Right ventricle myocardium inferior (tissue), 1 donor: ENCODE data around the gene GPR151. TPM values are rescaled to one million over a fixed set of nuclear protein-coding genes. Genes with fewer than 3 reads are reported as not detected.

Source experiments
- ATAC-seq: fragments of 200-7000 bp; cut with Tn5 transposase; one replicate; pipeline ENCODE4 v1.9.1; 2020; ENCODE audit warnings: mild to moderate bottlenecking, moderate library complexity
- DNase-seq: peaks from one replicate; pipeline ENCODE4 v3.0.0; 2021; ENCODE audit errors: missing footprints
- intact Hi-C: fragments of 100-400 bp; cut with DNase I; formaldehyde crosslinking; loops from one replicate; pipeline ENCODE4 v1.11.0; 2022
- total RNA-seq: library from RNA; stranded (reverse); fragmentation: NEBNext Ultra II Directional; extraction: Animal tissue kit (Norgen Biotek cat#: 25700); gene quantifications from one replicate; pipeline ENCODE4 v1.2.1, GENCODE V29; 2021
- donor health status: DM: no; HTN: yes; CAD: no; lungs with severe emphysema.

GPR151 gene
- total RNA-seq, 1 donor from 2014 or later = not detected

DNA sequence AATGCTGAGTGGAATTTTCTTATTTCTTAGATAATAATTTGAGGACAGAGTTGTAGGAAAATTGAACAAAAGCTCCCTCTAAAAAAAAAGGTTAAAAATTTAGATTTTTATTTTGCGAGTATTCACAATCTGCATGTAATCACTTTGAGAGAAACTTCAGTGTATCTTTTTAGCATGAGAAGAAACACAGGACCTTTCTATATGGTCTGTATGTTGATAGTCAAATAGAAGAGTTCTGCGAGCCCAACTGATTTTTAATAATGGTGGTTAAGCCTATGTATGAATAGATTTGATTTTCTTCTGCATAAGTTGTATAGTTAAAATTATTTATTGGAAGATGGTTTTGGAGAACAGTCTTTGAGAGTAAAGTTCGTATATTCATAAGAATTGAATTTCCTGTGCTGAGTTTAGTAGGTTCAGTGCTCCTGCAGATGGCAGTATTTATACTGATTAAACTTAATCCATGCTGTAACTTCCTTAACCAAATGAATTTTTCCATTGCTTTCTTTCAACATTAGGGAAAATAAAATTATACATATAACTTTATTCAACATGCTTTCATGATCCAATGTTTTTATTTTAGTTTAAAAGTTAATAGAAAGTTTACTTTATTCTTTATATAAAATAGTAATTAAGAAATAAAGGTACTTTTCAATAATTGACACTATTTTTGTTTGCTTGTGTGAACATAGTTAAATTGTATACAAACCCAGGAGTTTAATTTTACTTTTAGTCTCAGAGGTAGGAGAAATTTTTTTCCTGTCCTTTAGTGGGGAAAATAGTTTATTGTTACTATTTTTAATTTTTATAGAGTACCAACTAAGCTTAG, 49.3 kb downstream of the GPR151 start:
- intact Hi-C loops = no loop called here
- ATAC-seq (no peak), DNase-seq (no peak)

DNA sequence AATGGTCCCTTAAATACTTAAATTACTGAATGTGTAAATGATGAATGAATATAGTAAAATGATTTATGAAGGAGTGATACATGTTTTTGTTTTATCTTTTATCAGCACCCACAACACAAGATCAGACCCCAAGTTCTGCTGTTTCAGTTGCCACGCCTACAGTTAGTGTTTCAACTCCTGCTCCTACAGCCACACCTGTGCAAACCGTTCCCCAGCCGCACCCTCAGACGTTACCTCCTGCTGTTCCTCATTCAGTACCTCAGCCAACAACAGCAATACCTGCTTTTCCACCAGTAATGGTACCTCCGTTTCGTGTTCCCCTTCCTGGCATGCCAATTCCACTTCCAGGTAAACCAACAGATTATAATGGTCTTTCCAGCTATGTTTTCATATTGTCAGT, 52.5 kb downstream of the GPR151 start:
- intact Hi-C loops = no loop called here
- no peak for DNase-seq
- no peak for ATAC-seq

Other genes with a start within 250 kb of the GPR151 start
- gene POU4F3, start 177.4 kb downstream of the GPR151 start, total RNA-seq = not detected
- 16.4 TPM for gene TCERG1, start 68.9 kb downstream of the GPR151 start, total RNA-seq